Brain pericyte (primary cell): ENCODE data around the gene PODN.

Experiments used
- DNase-seq: peaks from one replicate; pipeline ENCODE4 v3.0.0-alpha.2; 2012; ENCODE audit warnings: low read depth, low spot score

Gene PODN

GRCh38 chr1:53074313-53075154 lies 12.5 kb downstream of the PODN start:
- DNase-seq, result no peak

- DNase-seq, result no peak
These were observed 13.2 kb downstream of the PODN start for GRCh38 chr1:53075206-53075605.

GRCh38 chr1:53075761-53076163 lies 13.7 kb downstream of the PODN start:
- DNase-seq, result no peak

DNA sequence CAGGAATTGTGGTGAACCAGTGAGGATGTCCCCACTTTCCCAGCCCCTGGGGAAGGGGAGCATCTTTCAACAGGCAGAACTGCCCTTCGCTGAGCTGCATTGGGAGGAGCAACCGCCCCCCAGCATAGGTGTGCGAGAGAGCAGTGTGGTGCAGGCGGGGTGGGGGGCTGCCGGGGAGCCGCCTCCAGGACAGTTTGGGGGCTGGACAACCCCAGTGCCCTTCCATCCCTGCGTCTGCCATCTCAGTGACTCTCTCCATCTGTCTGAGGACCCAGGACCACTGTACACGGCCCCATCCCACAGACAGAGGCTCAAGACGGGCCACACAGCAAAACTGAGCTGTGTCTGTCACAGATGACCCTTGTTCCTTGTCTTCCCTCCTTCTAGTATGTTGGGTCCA lies 14.2 kb downstream of the PODN start:
- no peak for DNase-seq

- no peak for DNase-seq
These were observed 14.9 kb downstream of the PODN start for GRCh38 chr1:53076721-53077598.

GRCh38 chr1:53077599-53077965 lies 15.6 kb downstream of the PODN start:
- DNase-seq, result no peak

GRCh38 chr1:53078333-53079101 lies 16.5 kb downstream of the PODN start:
- DNase-seq, result no peak

DNA sequence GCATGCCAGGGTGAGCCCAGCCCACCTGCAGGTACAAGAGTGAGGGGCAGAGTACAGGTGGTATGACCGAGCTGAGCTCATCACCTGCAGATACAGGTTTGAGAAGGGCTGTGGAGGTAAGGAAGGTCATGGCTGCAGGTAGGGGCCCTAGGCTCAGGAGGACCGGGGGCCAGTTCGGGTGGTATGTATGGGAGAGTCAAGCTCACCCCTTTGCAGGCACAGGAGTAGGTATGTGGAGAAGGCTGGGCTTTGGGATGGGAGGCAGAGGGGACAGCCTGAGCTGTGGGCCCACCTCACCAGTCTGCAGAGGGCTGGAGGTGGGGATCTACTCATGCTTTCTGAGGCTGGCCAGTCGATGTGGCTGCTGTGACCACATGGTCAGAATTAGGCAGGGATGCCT lies 17.2 kb downstream of the PODN start:
- no peak for DNase-seq

DNA sequence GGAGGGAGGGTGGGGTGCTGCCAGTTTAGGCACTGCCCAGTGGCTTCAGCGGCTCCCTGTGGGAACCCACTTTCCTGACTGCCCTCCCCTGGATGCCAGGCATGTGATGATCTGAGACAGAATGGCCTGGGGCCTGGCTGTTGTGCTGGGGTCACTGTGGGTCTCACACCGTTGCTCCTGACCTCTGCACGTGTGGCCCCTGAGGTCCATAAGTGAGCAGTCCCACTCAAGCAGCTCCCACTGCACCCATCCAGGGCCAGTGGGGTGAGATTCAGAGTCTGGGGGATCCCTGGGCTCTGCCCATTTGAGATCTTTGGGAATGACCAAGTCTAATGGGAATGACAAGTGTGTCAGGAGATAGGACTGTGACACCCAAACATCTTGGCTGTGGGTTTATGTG lies 18.0 kb downstream of the PODN start:
- DNase-seq, result no peak

- no peak for DNase-seq
These were observed 18.8 kb downstream of the PODN start for GRCh38 chr1:53080769-53081168.

- no peak for DNase-seq
These were observed 19.5 kb downstream of the PODN start for GRCh38 chr1:53081384-53082066.

DNA sequence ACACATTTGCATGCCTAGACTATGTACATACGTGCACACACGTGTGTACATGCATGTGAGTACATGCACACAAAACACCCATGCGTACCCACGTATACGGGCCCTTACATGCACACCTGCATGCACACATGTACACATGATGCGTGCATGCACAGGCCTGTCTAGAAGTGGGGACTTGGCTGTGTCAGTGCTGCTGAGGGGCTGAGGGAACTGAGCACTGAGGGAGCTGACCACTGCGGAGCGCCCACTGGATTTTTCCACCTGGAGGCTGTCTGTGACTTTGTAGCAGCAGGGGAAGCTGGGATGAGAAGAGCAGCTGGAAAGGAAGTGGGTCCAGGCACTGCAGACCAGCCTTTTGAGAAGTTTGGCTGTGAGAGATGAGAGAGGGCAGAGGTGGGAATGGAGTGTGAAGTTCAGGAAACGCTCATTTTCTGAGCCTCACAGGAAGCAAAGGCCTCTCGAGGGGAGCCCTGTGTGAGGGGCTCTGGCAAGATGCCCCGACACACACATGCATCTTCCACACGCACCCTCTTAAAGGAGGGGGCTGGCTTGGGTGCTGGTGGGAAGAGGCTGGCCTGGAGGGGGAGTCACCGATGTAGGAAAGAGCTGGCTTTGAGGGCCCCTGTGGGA lies 20.9 kb downstream of the PODN start:
- DNase-seq, result no peak

- DNase-seq, result no peak
These were observed 21.9 kb downstream of the PODN start for GRCh38 chr1:53083636-53084588.

- DNase-seq, result no peak
These were observed 22.6 kb downstream of the PODN start for GRCh38 chr1:53084589-53084971.

- DNase-seq, result no peak
These were observed 23.4 kb downstream of the PODN start for GRCh38 chr1:53085405-53085804.

- DNase-seq, result no peak
These were observed 24.6 kb downstream of the PODN start for GRCh38 chr1:53086491-53087070.

DNA sequence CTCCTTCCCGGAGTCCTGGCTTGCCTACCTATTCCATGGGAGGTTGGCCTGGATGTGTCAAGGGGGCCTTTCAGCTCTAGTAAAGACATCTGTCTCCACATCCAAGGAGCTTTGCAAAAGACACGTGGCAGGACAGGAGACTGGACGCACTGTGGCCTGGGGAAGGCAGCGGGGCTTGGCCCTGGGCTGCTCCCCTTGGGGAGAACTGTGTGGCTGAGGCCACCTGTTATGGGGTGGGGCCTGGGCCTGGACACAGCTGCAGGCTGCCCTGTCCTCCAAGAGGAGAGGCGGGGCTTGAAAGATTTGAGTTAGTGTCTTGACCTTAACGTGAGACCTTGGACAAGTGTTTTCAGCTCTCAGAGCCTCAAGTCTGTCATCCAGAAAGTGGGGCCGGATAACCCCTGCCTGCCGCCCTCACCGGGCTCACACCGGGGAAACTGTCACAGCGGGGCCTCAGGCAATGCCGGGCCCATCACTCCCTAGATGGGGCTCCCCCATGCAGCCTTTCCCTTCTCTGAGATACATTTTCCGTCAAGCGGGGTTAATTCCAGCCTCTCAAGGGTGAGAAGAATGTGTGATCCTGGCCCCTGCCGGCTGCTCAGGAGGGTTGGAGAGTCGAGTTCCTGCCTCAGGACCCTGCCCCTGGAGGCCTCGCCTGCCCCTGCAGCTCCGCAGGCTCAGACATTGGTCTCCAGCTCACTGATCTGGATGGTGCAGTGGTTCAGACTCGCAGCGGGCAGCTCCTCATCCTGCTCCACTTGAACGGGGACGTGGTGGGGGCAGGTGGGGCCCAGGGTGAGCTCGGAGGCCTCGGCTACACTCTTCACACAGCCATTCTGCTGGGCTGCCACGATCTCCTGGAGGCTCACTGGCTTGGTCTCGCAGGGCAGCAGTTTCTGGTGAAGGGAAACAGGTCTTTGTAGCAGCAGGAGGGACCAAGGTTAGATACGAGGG lies 25.6 kb downstream of the PODN start:
- no peak for DNase-seq

DNA sequence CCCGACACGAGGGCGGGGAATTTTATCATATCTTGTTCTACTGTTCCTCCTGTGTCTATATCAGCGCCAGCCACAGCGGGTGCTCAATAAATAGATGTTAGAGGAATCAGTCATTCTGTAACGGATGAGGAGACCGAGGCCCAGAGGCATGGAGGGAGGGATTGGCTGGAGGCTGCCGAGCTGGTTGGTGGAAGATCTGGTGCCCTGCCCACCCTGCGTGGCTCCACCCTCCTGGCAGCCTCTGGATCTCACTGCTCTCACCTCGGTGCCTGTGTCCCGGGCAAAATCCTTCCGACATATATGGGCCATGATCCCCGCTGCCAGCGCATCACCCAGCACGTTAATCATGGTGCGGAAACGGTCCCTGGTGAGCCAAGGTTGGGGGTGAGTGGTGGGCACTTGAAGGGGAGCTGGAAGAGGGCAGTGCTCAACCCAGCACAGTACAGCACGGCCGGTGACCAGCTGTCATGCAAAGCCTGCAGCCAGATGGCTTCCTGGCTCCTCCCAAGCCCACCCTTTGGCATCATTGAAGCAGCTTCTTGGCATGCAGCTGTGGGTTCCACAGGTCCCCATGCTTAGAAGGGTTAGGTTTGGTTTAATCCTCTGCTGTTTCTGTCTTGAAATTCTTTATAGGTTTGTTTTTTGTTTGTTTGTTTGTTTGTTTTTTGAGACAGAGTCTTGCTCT lies 26.7 kb downstream of the PODN start:
- no peak for DNase-seq
